ENCODE measurements around the gene SLC6A16. TPM values are rescaled to one million over a fixed set of nuclear protein-coding genes. Genes with fewer than 3 reads are reported as not detected.
A peak's percentile ranks its signal among the peaks of the same experiment; 100 is the strongest.
"Not testable (repeated sequence)": the region's sequence is repeated elsewhere in the genome, so short reads cannot be mapped to it uniquely, and the experiment has no call there.

Gene SLC6A16
- total and polyA plus RNA-seq, 2 experiments from 2014 or later = 0.27 TPM

GRCh38 chr19:49328741-49329140 lies 3.8 kb upstream of the SLC6A16 start:
- Histone ChIP-seq H3K36me3 (replicated peaks; ENCODE audit: insufficient read depth, low read depth) (no peaks in the 10 kb centered on the region), H3K4me1 (ENCODE audit: insufficient read depth) (no peaks in the 10 kb centered on the region), H3K27me3 (no peaks in the 10 kb centered on the region), H3K4me3 (no peak overlapping the region), H3K9me3 (ENCODE audit: low read depth) (no peaks in the 10 kb centered on the region), H3K27ac (no peak overlapping the region), H3K4me2 (no peak overlapping the region), H3K9me2 (replicated peaks; ENCODE audit: insufficient read depth) (no peaks in the 10 kb centered on the region), H3K79me2 (no peaks in the 10 kb centered on the region), H4K20me1 (ENCODE audit: insufficient read depth, poor library complexity, severe bottlenecking) (no peaks in the 10 kb centered on the region), H2AFZ (no peak overlapping the region)
- WGBS (ENCODE audit: low lambda C conversion rate, missing lambda C conversion rate) = 86% methylated on average over 2 of the region's 2 CpGs
- no peak for DNase-seq (ENCODE audit: low spot score)
- no peak for TF ChIP-seq EZH2 (IDR thresholded peaks at IDR 0.05; ENCODE audit: borderline replicate concordance)
- no peak for TF ChIP-seq CTCF (IDR thresholded peaks at IDR 0.05; ENCODE audit: poor library complexity)
- no peak for TF ChIP-seq EZH2phosphoT487 (IDR thresholded peaks at IDR 0.05; ENCODE audit: low read depth, severe bottlenecking, unreplicated experiment)

- Histone ChIP-seq H3K4me3 (no peak overlapping the region), H4K20me1 (ENCODE audit: insufficient read depth, poor library complexity, severe bottlenecking) (no peaks in the 10 kb centered on the region), H3K27ac (no peak overlapping the region), H3K9me3 (ENCODE audit: low read depth) (no peaks in the 10 kb centered on the region), H3K36me3 (replicated peaks; ENCODE audit: insufficient read depth, low read depth) (no peaks in the 10 kb centered on the region), H3K79me2 (no peaks in the 10 kb centered on the region), H3K27me3 (no peaks in the 10 kb centered on the region), H3K9me2 (replicated peaks; ENCODE audit: insufficient read depth) (no peaks in the 10 kb centered on the region), H2AFZ (no peak overlapping the region), H3K4me1 (ENCODE audit: insufficient read depth) (no peaks in the 10 kb centered on the region), H3K4me2 (no peak overlapping the region)
- WGBS (ENCODE audit: low lambda C conversion rate, missing lambda C conversion rate) = 72% methylated on average over 2 of the region's 2 CpGs
- TF ChIP-seq EZH2phosphoT487 (IDR thresholded peaks at IDR 0.05; ENCODE audit: low read depth, severe bottlenecking, unreplicated experiment) (no peak), EZH2 (IDR thresholded peaks at IDR 0.05; ENCODE audit: borderline replicate concordance) (no peak), CTCF (IDR thresholded peaks at IDR 0.05; ENCODE audit: poor library complexity) (peak; percentile 28)
- no peak for DNase-seq (ENCODE audit: low spot score)
These were observed 3.0 kb upstream of the SLC6A16 start for GRCh38 chr19:49327878-49328544.

GRCh38 chr19:49326165-49326704 lies 1.2 kb upstream of the SLC6A16 start:
- Histone ChIP-seq H3K4me3 (no peak overlapping the region), H3K4me2 (no peak overlapping the region)
- DNase-seq (ENCODE audit: low spot score) = no peak

GRCh38 chr19:49325756-49326155 lies 765 bp upstream of the SLC6A16 start:
- H3K79me2 ChIP-seq; DNase-seq (ENCODE audit: low spot score); H3K36me3 ChIP-seq (replicated peaks; ENCODE audit: insufficient read depth, low read depth); H3K9me3 ChIP-seq (ENCODE audit: low read depth); H3K4me3 ChIP-seq; H3K9me2 ChIP-seq (replicated peaks; ENCODE audit: insufficient read depth); H3K4me1 ChIP-seq (ENCODE audit: insufficient read depth); H3K27ac ChIP-seq; H3K4me2 ChIP-seq; H2AFZ ChIP-seq; H4K20me1 ChIP-seq (ENCODE audit: insufficient read depth, poor library complexity, severe bottlenecking); H3K27me3 ChIP-seq: not testable (repeated sequence)
- WGBS (ENCODE audit: low lambda C conversion rate, missing lambda C conversion rate) = 94% methylated on average over 13 of the region's 13 CpGs

More at GRCh38 chr19:49326165-49326704, 1.2 kb upstream of the SLC6A16 start:
- H3K4me1 ChIP-seq (ENCODE audit: insufficient read depth) = no peaks in the 10 kb centered on the region
- H3K27ac ChIP-seq = no peak overlapping the region
- no peaks in the 10 kb centered on the region for H3K9me2 ChIP-seq (replicated peaks; ENCODE audit: insufficient read depth)
- H3K9me3 ChIP-seq (ENCODE audit: low read depth) = no peaks in the 10 kb centered on the region
- H3K79me2 ChIP-seq = no peaks in the 10 kb centered on the region
- H3K36me3 ChIP-seq (replicated peaks; ENCODE audit: insufficient read depth, low read depth) = no peaks in the 10 kb centered on the region
- TF ChIP-seq CTCF (IDR thresholded peaks at IDR 0.05; ENCODE audit: poor library complexity) (no peak), EZH2 (IDR thresholded peaks at IDR 0.05; ENCODE audit: borderline replicate concordance) (no peak), EZH2phosphoT487 (IDR thresholded peaks at IDR 0.05; ENCODE audit: low read depth, severe bottlenecking, unreplicated experiment) (no peak)
- 96% methylated on average over 3 of the region's 3 CpGs for WGBS (ENCODE audit: low lambda C conversion rate, missing lambda C conversion rate)
- no peaks in the 10 kb centered on the region for H4K20me1 ChIP-seq (ENCODE audit: insufficient read depth, poor library complexity, severe bottlenecking)
- H2AFZ ChIP-seq = no peak overlapping the region
- no peaks in the 10 kb centered on the region for H3K27me3 ChIP-seq

All from hepatocyte (in vitro differentiated cells).